K562 (cell line): ENCODE measurements around the gene WWOX. TPM values are rescaled to one million over a fixed set of nuclear protein-coding genes. Genes with fewer than 3 reads are reported as not detected.

Source experiments
- CREB3L1 ChIP-seq: fragments of 450-650 bp; IDR thresholded peaks from 2 replicates; pipeline ENCODE4 v1.6.1; 2014; ENCODE audit warnings: low read depth, mild to moderate bottlenecking, moderate library complexity, borderline replicate concordance
- ETV6 ChIP-seq, 3 experiments: fragments of 150-350 bp in 1 of 3; sonication (generic) in 1 of 3; formaldehyde crosslinking in 1 of 3; IDR thresholded peaks; 2 replicates each; pipeline versions ENCODE4 v1.6.1 to v1.8.0; 2014 to 2022; ENCODE audit warnings: borderline replicate concordance in 2 of 3, low read depth in 2 of 3, antibody characterized with exemption in 1 of 3, low read length in 1 of 3, mild to moderate bottlenecking in 1 of 3, missing genetic modification reagents in 1 of 3
- NR4A1 ChIP-seq, 2 experiments: fragments of 250-450 bp in 1 of 2; fragments of 450-650 bp in 1 of 2; sonication (Bioruptor Pico) in 1 of 2; IDR thresholded peaks; 2 replicates each; pipeline versions ENCODE4 v1.4.0 to v1.6.1; 2016 to 2020; ENCODE audit warnings: mild to moderate bottlenecking in 2 of 2, missing compliant biosample characterization in 1 of 2, missing genetic modification characterization in 1 of 2, moderate library complexity in 1 of 2
- RB1 ChIP-seq: fragments of 450-650 bp; IDR thresholded peaks from 2 replicates; pipeline ENCODE4 v1.6.1; 2017; ENCODE audit warnings: low read depth, mild to moderate bottlenecking
- TCF7L2 ChIP-seq: fragments of 150-350 bp; IDR thresholded peaks from 2 replicates; pipeline ENCODE4 v1.6.1; 2016; ENCODE audit warnings: low read depth, mild to moderate bottlenecking, low read length, moderate library complexity
- TSHZ1 ChIP-seq: fragments of 250-450 bp; sonication (Bioruptor Pico); IDR thresholded peaks from 2 replicates; pipeline ENCODE4 v1.4.0; 2020; ENCODE audit warnings: mild to moderate bottlenecking, moderate library complexity
- ZNF785 ChIP-seq: fragments of 250-450 bp; sonication (Bioruptor Pico); IDR thresholded peaks from 2 replicates; pipeline ENCODE4 v1.4.0; 2020; ENCODE audit warnings: mild to moderate bottlenecking
- ZNF830 ChIP-seq: fragments of 250-450 bp; sonication (Bioruptor Pico); IDR thresholded peaks from 2 replicates; pipeline ENCODE4 v1.5.0; 2021; ENCODE audit warnings: mild to moderate bottlenecking
- polyA plus RNA-seq, 8 experiments: library from polyadenylated mRNA; depleted of rRNA in 4 of 8; stranded (reverse) in 5 of 8; unstranded in 3 of 8; fragments of >200 nt; fragmentation: Nextera tagmentation in 2 of 8; fragmentation: Illumina TruSeq in 1 of 8; extraction: Ambion mirVana in 2 of 8; extraction: Trizol in 1 of 8; gene quantifications; 2 replicates each; pipeline versions ENCODE4 v1.2.1 to v1.2.3, GENCODE V29; 2011 to 2014; ENCODE audit warnings: inconsistent platforms in 1 of 8, missing spikeins in 1 of 8
- total RNA-seq, 7 experiments: library from RNA; depleted of rRNA in 6 of 7; stranded (reverse); fragments of >200 nt in 6 of 7; fragmentation: Illumina TruSeq in 2 of 7; extraction: Trizol in 2 of 7; gene quantifications; 2 replicates each; pipeline versions ENCODE4 v1.2.1 to v1.2.3, GENCODE V29; 2011 to 2021; ENCODE audit warnings: low replicate concordance in 1 of 7
- TF ChIP-seq, protein P1 (sequence below): sonication (generic); formaldehyde crosslinking; IDR thresholded peaks from 2 replicates; pipeline ENCODE4 v1.9.0; 2022; ENCODE audit warnings: mild to moderate bottlenecking, missing genetic modification reagents
- TF ChIP-seq, protein P2 (sequence below): fragments of 450-650 bp; IDR thresholded peaks from 2 replicates; pipeline ENCODE4 v1.6.1; 2016
- TF ChIP-seq, protein P3 (sequence below): fragments of 250-450 bp; sonication (Bioruptor Pico); IDR thresholded peaks from 2 replicates; pipeline ENCODE4 v1.8.0; 2022; ENCODE audit warnings: moderate library complexity, mild to moderate bottlenecking, inconsistent platforms

The WWOX gene
- total and polyA plus RNA-seq, 9 of the 15 experiments (the other 6 are each of a cell fraction or from before 2014, with no cell fraction given), result 1.6 to 22.7 (median 8.1) TPM

DNA sequence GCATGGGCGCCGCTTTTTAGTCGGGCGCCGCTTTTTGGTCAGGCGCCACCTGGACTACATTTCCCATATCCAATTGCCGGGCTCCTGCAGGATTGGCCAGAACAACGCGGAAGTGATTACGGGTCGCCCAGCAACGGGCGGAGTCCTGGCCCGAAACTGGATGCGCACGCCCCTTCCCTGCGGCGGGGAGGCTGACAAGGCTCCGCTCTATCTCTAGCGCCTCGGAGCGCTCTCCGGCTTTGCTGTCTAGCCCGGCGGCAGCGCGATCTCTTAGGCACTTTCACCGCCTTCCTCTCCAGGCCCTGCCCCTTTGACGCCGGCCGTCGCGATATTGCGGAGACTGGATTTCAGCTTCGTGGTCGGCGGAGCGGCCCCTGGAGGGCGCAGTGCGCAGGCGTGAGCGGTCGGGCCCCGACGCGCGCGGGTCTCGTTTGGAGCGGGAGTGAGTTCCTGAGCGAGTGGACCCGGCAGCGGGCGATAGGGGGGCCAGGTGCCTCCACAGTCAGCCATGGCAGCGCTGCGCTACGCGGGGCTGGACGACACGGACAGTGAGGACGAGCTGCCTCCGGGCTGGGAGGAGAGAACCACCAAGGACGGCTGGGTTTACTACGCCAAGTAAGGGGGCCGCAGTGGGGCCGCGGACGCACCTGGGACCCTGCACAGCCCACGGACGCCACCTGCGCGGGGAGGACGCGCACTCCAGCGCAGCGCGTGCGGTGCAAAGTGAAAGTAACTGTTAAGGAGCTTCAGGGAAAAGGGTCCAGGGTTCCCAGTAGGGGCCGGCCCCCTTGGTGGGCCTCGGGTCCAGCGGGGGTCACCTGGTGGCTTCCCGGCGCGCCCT, at the start of gene WWOX (continued):
- TF ChIP-seq, protein P1, sequence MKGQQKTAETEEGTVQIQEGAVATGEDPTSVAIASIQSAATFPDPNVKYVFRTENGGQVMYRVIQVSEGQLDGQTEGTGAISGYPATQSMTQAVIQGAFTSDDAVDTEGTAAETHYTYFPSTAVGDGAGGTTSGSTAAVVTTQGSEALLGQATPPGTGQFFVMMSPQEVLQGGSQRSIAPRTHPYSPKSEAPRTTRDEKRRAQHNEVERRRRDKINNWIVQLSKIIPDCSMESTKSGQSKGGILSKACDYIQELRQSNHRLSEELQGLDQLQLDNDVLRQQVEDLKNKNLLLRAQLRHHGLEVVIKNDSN (CRISPR knock-in tag), result peak; percentile 39; the same call in 1 of the 2 replicates
- peak; percentile 69; the same call in 1 of the 2 replicates for TF ChIP-seq NR4A1 (CRISPR knock-in tag; IDR thresholded peaks at IDR 0.05)
- TF ChIP-seq NR4A1 (tag; IDR thresholded peaks at IDR 0.05), result no peak
- 0 out of 2 replicates have a peak, but pooled peaks have one; percentile 56 for TF ChIP-seq ZNF830 (CRISPR knock-in tag)
- TF ChIP-seq TCF7L2, result 0 out of 2 replicates have a peak, but pooled peaks have one; percentile 35
- no peak for TF ChIP-seq ETV6 (IDR thresholded peaks at IDR 0.05; ENCODE audit: borderline replicate concordance in 1 of 2, low read depth in 2 of 2, low read length in 1 of 2)
- no peak for TF ChIP-seq ETV6 (CRISPR knock-in tag; IDR thresholded peaks at IDR 0.05; ENCODE audit: borderline replicate concordance)
- no peak for TF ChIP-seq ZNF785 (CRISPR knock-in tag)
- TF ChIP-seq, protein P2, sequence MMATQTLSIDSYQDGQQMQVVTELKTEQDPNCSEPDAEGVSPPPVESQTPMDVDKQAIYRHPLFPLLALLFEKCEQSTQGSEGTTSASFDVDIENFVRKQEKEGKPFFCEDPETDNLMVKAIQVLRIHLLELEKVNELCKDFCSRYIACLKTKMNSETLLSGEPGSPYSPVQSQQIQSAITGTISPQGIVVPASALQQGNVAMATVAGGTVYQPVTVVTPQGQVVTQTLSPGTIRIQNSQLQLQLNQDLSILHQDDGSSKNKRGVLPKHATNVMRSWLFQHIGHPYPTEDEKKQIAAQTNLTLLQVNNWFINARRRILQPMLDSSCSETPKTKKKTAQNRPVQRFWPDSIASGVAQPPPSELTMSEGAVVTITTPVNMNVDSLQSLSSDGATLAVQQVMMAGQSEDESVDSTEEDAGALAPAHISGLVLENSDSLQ, result peak; percentile 85
- TF ChIP-seq RB1, result peak; percentile 91
- TF ChIP-seq, protein P3, sequence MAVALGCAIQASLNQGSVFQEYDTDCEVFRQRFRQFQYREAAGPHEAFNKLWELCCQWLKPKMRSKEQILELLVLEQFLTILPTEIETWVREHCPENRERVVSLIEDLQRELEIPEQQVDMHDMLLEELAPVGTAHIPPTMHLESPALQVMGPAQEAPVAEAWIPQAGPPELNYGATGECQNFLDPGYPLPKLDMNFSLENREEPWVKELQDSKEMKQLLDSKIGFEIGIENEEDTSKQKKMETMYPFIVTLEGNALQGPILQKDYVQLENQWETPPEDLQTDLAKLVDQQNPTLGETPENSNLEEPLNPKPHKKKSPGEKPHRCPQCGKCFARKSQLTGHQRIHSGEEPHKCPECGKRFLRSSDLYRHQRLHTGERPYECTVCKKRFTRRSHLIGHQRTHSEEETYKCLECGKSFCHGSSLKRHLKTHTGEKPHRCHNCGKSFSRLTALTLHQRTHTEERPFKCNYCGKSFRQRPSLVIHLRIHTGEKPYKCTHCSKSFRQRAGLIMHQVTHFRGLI (CRISPR knock-in tag), result no peak
- TF ChIP-seq CREB3L1, result peak; percentile 42; the same call in 1 of the 2 replicates
- no peak for TF ChIP-seq TSHZ1 (CRISPR knock-in tag)
